GM18907 (cell line): ENCODE results near the gene ARHGAP42.
A peak's percentile ranks its signal among the peaks of the same experiment; 100 is the strongest.
"Not testable (repeated sequence)": the region's sequence is repeated elsewhere in the genome, so short reads cannot be mapped to it uniquely, and the experiment has no call there.

Source experiments
- ATAC-seq: cut with Tn5 transposase; IDR thresholded peaks from one replicate; pipeline ENCODE4 v1.9.1; 2021; ENCODE audit warnings: mild to moderate bottlenecking, moderate library complexity; ENCODE audit not compliant: unreplicated experiment

The ARHGAP42 gene

GRCh38 chr11:101008961-101009689 is 322.0 kb downstream of the ARHGAP42 start:
- ATAC-seq, result no peak

- ATAC-seq, result no peak
These were observed 322.6 kb downstream of the ARHGAP42 start for GRCh38 chr11:101009690-101010055.

DNA sequence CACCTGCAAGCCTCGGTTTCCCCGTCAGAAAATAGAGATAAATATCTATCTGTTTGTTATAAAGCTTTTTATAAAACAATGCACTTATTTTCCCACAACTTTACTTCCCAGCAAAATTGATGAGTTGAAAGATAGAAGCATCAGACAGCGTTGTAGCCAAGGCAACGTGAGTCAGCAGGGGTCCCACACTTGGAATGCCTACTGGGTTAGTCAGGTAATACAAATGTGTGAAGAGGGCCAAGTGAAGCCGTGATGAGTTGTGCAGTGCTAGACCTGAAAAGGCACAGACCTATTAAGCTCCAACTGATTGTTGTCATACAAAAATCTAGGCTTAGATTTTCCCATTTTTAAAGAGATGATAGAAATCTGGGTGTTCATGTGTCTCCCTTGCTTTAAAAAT is 323.8 kb downstream of the ARHGAP42 start:
- ATAC-seq, result no peak

DNA sequence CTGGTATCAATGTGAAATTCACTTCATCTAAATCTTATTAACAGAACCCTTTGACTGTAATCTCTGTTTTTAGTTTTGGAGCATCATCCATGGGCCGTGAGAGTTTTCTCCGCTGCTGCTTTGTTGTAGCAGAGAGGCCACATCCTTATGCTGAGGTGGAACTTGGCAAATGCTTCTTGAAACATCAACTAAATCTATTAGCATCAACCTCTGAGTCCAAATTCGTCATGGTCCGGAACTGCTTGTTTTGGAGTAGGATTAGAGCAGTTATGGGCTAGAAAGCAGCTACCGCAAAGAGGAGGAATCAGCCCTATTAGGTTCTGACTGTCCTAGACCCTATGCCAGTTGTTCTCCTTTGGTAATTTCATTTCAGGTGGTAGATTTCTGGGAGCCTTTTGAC is 324.8 kb downstream of the ARHGAP42 start:
- ATAC-seq, result no peak

DNA sequence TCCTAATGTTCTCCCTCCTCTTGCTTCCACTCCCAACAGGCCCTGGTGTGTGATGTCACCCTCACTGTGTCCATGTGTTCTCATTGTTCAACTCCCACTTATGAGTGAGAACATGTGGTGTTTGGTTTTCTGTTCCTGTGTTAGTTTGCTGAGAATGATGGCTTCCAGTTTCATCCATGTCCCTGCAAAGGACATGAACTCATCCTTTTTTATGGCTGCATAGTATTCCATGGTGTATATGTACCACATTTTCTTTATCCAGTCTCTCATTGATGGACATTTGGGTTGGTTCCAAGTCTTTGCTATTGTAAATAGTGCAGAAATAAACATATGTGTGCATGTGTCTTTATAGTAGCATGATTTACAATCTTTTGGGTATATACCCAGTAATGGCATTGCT is 326.6 kb downstream of the ARHGAP42 start:
- ATAC-seq, result not testable (repeated sequence)

- no peak for ATAC-seq
These were observed 327.7 kb downstream of the ARHGAP42 start for GRCh38 chr11:101014600-101015285.

DNA sequence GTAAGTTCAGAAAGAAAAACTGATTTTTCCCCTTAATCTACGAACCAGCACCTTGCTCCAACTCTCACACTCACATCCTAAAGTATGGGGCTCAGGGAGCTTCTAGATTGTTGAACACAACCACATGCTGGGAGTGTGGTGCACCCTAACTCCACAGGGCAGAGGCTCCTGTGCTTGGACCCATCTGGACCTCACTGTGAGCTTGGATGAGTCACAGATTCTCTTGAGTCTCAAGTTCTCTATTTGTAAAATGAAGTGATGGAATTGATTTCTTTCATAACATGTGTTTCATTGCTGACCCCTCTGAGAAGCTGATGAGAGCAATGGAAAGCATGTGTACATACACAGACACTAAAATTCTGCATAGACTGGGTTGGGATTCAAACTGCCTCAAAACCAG is 332.8 kb downstream of the ARHGAP42 start:
- ATAC-seq, result no peak

DNA sequence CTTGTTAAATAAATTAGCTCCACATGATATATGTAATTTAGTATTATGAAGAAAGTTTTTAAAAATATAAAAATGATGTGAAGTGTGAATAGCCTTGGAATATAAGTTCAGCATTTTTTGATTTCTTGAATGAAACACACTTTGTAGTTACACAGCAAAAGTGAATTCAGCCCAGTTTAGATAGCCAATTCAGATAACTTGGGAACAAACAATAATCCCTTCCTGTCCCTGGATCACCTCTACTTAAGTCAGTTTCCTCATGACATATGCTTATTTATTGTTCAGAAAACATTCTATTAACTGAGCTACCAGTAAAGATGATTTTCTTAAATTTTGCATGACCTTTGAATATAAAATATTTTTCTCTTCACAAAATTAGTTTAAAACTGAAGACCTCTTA is 335.2 kb downstream of the ARHGAP42 start:
- no peak for ATAC-seq

GRCh38 chr11:101028644-101029043 is 341.6 kb downstream of the ARHGAP42 start:
- ATAC-seq, result no peak

DNA sequence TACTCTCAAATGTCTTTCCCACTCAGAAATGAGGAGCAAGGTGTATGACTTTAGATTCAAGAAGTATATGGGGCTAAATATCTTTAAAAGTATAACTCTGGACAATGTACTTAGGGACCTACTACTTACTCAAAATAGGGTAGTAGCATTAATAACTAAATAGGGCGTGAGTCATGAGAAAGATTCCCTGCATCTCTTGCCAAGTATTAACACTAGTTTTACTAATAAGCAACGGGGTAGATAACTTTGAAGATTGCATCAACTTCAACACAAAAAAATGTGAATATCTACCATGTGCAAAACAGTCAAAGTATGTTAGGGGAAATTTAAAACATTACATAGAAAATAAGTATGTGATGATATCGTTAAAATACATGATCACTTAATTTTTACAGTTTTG is 342.9 kb downstream of the ARHGAP42 start:
- no peak for ATAC-seq

DNA sequence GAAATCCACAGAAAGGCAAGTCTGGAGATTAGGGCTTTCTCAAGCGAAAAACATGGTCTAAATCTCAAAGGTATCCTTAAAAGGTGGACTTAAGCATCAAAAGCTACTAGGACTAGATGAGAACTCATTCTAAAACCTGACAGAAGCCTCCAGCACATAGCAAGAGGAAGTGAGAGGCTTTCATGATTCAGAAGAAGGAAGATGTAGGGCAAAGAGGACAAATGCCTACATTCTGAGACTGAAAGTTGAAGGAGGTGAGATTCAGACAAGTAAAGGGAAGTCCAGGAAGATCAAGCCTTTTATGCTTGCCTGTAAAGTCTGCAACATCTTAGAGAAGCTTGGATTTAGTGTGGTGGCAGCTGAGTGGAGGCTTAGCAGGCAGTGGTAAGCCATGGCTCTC is 343.6 kb downstream of the ARHGAP42 start:
- peak; percentile 49 for ATAC-seq

DNA sequence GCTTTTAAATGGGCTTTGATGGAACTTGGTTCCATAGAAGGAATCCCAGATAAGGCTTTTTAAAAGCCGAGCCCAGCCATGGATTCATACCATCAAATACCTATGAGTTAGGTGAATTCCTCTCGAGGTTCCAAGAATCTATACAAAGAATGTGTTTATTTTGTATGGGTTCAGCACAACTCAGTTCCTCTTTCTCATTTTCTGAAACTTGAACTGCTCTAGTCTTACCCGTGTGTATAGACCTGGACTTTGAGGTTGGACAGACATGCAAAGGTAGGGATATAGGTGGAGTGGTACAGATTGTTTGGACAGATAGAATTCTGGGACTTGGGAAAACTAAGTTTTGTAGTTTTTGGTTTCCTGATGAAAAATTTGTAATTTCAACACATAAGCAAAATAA is 344.6 kb downstream of the ARHGAP42 start:
- no peak for ATAC-seq

GRCh38 chr11:101032991-101033390 is 345.9 kb downstream of the ARHGAP42 start:
- ATAC-seq, result no peak

- no peak for ATAC-seq
These were observed 347.0 kb downstream of the ARHGAP42 start for GRCh38 chr11:101034076-101034475.

GRCh38 chr11:101035872-101036271 is 348.8 kb downstream of the ARHGAP42 start:
- no peak for ATAC-seq
